ENCODE results near the gene MND1.

The MND1 gene

GRCh38 chr4:153365003-153365402 lies 20.5 kb downstream of the MND1 start:
- no peak overlapping the region for H3K4me3 ChIP-seq (ENCODE audit: low read depth, low read length, poor library complexity, severe bottlenecking)
- no peak overlapping the region for H3K9ac ChIP-seq (ENCODE audit: low read length)
- no peaks in the 10 kb centered on the region for H3F3A ChIP-seq (ENCODE audit: insufficient read depth, low read length)
- H3K27me3 ChIP-seq (ENCODE audit: insufficient read depth, low read length), result no peaks in the 10 kb centered on the region
- H3K9me2 ChIP-seq (ENCODE audit: low read depth, low read length), result no peaks in the 10 kb centered on the region
- H3K9me3 ChIP-seq (ENCODE audit: low read length), result no peaks in the 10 kb centered on the region
- H4K20me1 ChIP-seq (ENCODE audit: insufficient read depth, low read length), result no peaks in the 10 kb centered on the region
- no peak overlapping the region for H2AFZ ChIP-seq (ENCODE audit: low read length)
- no peak overlapping the region for H3K27ac ChIP-seq (ENCODE audit: low read depth, low read length, poor library complexity, severe bottlenecking)
- H3K79me2 ChIP-seq (ENCODE audit: insufficient read depth, low read length), result no peaks in the 10 kb centered on the region
- peaks cover 93% of the 10 kb centered on the region for H3K36me3 ChIP-seq (ENCODE audit: insufficient read depth, low read length)
- no peak for TF ChIP-seq EZH2 (IDR thresholded peaks at IDR 0.05; ENCODE audit: borderline replicate concordance, low read length)
- TF ChIP-seq, protein P1, sequence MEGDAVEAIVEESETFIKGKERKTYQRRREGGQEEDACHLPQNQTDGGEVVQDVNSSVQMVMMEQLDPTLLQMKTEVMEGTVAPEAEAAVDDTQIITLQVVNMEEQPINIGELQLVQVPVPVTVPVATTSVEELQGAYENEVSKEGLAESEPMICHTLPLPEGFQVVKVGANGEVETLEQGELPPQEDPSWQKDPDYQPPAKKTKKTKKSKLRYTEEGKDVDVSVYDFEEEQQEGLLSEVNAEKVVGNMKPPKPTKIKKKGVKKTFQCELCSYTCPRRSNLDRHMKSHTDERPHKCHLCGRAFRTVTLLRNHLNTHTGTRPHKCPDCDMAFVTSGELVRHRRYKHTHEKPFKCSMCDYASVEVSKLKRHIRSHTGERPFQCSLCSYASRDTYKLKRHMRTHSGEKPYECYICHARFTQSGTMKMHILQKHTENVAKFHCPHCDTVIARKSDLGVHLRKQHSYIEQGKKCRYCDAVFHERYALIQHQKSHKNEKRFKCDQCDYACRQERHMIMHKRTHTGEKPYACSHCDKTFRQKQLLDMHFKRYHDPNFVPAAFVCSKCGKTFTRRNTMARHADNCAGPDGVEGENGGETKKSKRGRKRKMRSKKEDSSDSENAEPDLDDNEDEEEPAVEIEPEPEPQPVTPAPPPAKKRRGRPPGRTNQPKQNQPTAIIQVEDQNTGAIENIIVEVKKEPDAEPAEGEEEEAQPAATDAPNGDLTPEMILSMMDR (IDR thresholded peaks at IDR 0.05; ENCODE audit: low read length), result no peak
- no peak overlapping the region for H3K4me2 ChIP-seq (ENCODE audit: low read length)
- no peaks in the 10 kb centered on the region for H3K4me1 ChIP-seq (ENCODE audit: insufficient read depth, low read length, severe bottlenecking)

- no peaks in the 10 kb centered on the region for H3K27me3 ChIP-seq (ENCODE audit: insufficient read depth, low read length)
- no peaks in the 10 kb centered on the region for H3K4me1 ChIP-seq (ENCODE audit: insufficient read depth, low read length, severe bottlenecking)
- H3K9me3 ChIP-seq (ENCODE audit: low read length), result 0 out of 2 replicates have a peak, but pooled peaks cover 6% of the 10 kb centered on the region
- no peaks in the 10 kb centered on the region for H3K9me2 ChIP-seq (ENCODE audit: low read depth, low read length)
- no peaks in the 10 kb centered on the region; the same call in 1 of the 2 replicates for H3F3A ChIP-seq (ENCODE audit: insufficient read depth, low read length)
- no peak overlapping the region for H3K27ac ChIP-seq (ENCODE audit: low read depth, low read length, poor library complexity, severe bottlenecking)
- H3K79me2 ChIP-seq (ENCODE audit: insufficient read depth, low read length), result no peaks in the 10 kb centered on the region
- H3K4me3 ChIP-seq (ENCODE audit: low read depth, low read length, poor library complexity, severe bottlenecking), result no peak overlapping the region
- H4K20me1 ChIP-seq (ENCODE audit: insufficient read depth, low read length), result no peaks in the 10 kb centered on the region
- H3K9ac ChIP-seq (ENCODE audit: low read length), result no peak overlapping the region
- peaks cover 96% of the 10 kb centered on the region for H3K36me3 ChIP-seq (ENCODE audit: insufficient read depth, low read length)
- no peak overlapping the region for H3K4me2 ChIP-seq (ENCODE audit: low read length)
- no peak overlapping the region for H2AFZ ChIP-seq (ENCODE audit: low read length)
- TF ChIP-seq, protein P1 (IDR thresholded peaks at IDR 0.05; ENCODE audit: low read length), result no peak
- no peak for TF ChIP-seq EZH2 (IDR thresholded peaks at IDR 0.05; ENCODE audit: borderline replicate concordance, low read length)
These were observed 22.0 kb downstream of the MND1 start for GRCh38 chr4:153366486-153366885.

GRCh38 chr4:153367092-153367491 lies 22.6 kb downstream of the MND1 start:
- TF ChIP-seq, protein P1 (IDR thresholded peaks at IDR 0.05; ENCODE audit: low read length), result no peak
- no peak for TF ChIP-seq EZH2 (IDR thresholded peaks at IDR 0.05; ENCODE audit: borderline replicate concordance, low read length)
- Histone ChIP-seq H4K20me1 (ENCODE audit: insufficient read depth, low read length) (no peaks in the 10 kb centered on the region), H3K4me3 (ENCODE audit: low read depth, low read length, poor library complexity, severe bottlenecking) (no peak overlapping the region), H3K36me3 (ENCODE audit: insufficient read depth, low read length) (peaks cover 96% of the 10 kb centered on the region), H3K4me1 (ENCODE audit: insufficient read depth, low read length, severe bottlenecking) (no peaks in the 10 kb centered on the region), H3K9me2 (ENCODE audit: low read depth, low read length) (no peaks in the 10 kb centered on the region), H2AFZ (ENCODE audit: low read length) (no peak overlapping the region), H3K27me3 (ENCODE audit: insufficient read depth, low read length) (no peaks in the 10 kb centered on the region), H3K9me3 (ENCODE audit: low read length) (peaks cover 9% of the 10 kb centered on the region; the same call in 1 of the 2 replicates), H3K4me2 (ENCODE audit: low read length) (no peak overlapping the region), H3F3A (ENCODE audit: insufficient read depth, low read length) (no peaks in the 10 kb centered on the region; the same call in 1 of the 2 replicates), H3K27ac (ENCODE audit: low read depth, low read length, poor library complexity, severe bottlenecking) (no peak overlapping the region), H3K79me2 (ENCODE audit: insufficient read depth, low read length) (no peaks in the 10 kb centered on the region), H3K9ac (ENCODE audit: low read length) (no peak overlapping the region)
